ENCODE data around the gene MFNG. TPM values are rescaled to one million over a fixed set of nuclear protein-coding genes. Genes with fewer than 3 reads are reported as not detected.
"Not testable (repeated sequence)": the region's sequence is repeated elsewhere in the genome, so short reads cannot be mapped to it uniquely, and the experiment has no call there.

The MFNG gene
- polyA plus RNA-seq, 10 donors: 4.2 to 9.6 (median 6.1) TPM

- no peak for DNase-seq
Measured at GRCh38 chr22:37476389-37477329, 9.5 kb downstream of the MFNG start.

- DNase-seq: no peak
Measured at GRCh38 chr22:37474447-37475090, 11.6 kb downstream of the MFNG start.

GRCh38 chr22:37473437-37473946, 12.7 kb downstream of the MFNG start:
- DNase-seq: no peak

GRCh38 chr22:37472418-37473006, 13.7 kb downstream of the MFNG start:
- no peak for DNase-seq

- no peak for DNase-seq
Measured at GRCh38 chr22:37471727-37472417, 14.3 kb downstream of the MFNG start.

GRCh38 chr22:37470087-37470445, 16.1 kb downstream of the MFNG start:
- no peak for DNase-seq

- no peak for DNase-seq
Measured at GRCh38 chr22:37469416-37470086, 16.6 kb downstream of the MFNG start.

GRCh38 chr22:37468201-37468695, 17.9 kb downstream of the MFNG start:
- not testable (repeated sequence) for DNase-seq

GRCh38 chr22:37467391-37467955, 18.7 kb downstream of the MFNG start:
- DNase-seq: no peak

GRCh38 chr22:37464181-37464580, 22.0 kb downstream of the MFNG start:
- DNase-seq: peak in 1 of 3 donors; percentile 75

- peak in 1 of 3 donors; percentile 74 for DNase-seq
Measured at GRCh38 chr22:37462983-37463382, 23.2 kb downstream of the MFNG start.

- no peak for DNase-seq
Measured at GRCh38 chr22:37462436-37462835, 23.7 kb downstream of the MFNG start.

GRCh38 chr22:37461961-37462360, 24.2 kb downstream of the MFNG start:
- DNase-seq: no peak

GRCh38 chr22:37460684-37461083, 25.5 kb downstream of the MFNG start:
- no peak for DNase-seq

GRCh38 chr22:37459206-37459605, 27.0 kb downstream of the MFNG start:
- no peak for DNase-seq

- DNase-seq: peak in 2 of 3 donors; percentile 41 to 58
Measured at GRCh38 chr22:37457093-37457893, 28.9 kb downstream of the MFNG start.

- DNase-seq: no peak
Measured at GRCh38 chr22:37456346-37456745, 29.8 kb downstream of the MFNG start.

GRCh38 chr22:37455896-37456295, 30.3 kb downstream of the MFNG start:
- no peak for DNase-seq

GRCh38 chr22:37454857-37455686, 31.1 kb downstream of the MFNG start:
- DNase-seq: peak in 1 of 3 donors; percentile 73

Measured in muscle of back (tissue), 11 donors.